ENCODE data around the gene CNTN5. TPM values are rescaled to one million over a fixed set of nuclear protein-coding genes. Genes with fewer than 3 reads are reported as not detected.

Gene CNTN5
- total and polyA plus RNA-seq, 10 of the 15 experiments (the other 5 are each of a cell fraction or from before 2014, with no cell fraction given): 0.01 TPM; not detected in 9

GRCh38 chr11:99916078-99916477, 895.3 kb downstream of the CNTN5 start:
- H3K79me2 ChIP-seq (ENCODE audit: control insufficient read depth, insufficient read depth, low read length): no peaks in the 10 kb centered on the region
- intact Hi-C loops (cut with micrococcal nuclease; ENCODE audit: unreplicated experiment): no loop called here
- no peak overlapping the region for H3K27ac ChIP-seq (ENCODE audit: control insufficient read depth, insufficient read depth)
- in situ Hi-C loops (cut with MboI): no loop called here
- no peak overlapping the region for H3K4me2 ChIP-seq (ENCODE audit: control insufficient read depth, insufficient read depth)
- H4K20me1 ChIP-seq (ENCODE audit: control insufficient read depth, insufficient read depth): no peaks in the 10 kb centered on the region
- WGBS (ENCODE audit: insufficient coverage, insufficient replicate concordance, low lambda C conversion rate, missing lambda C conversion rate): 1% methylated on average over 4 of the region's 4 CpGs
- no peaks in the 10 kb centered on the region for H3K9me3 ChIP-seq (replicated peaks; ENCODE audit: control insufficient read depth, insufficient read depth, low read length)
- POLR2A ChIA-PET: no interaction called here
- CTCF ChIA-PET: no interaction called here
- RAD21 ChIA-PET (ENCODE audit: unreplicated experiment): no interaction called here
- H2AFZ ChIP-seq (ENCODE audit: control insufficient read depth, low read depth, low read length): no peak overlapping the region
- no peak overlapping the region for H3K4me3 ChIP-seq
- TF ChIP-seq BMI1 (IDR thresholded peaks at IDR 0.05; ENCODE audit: borderline replicate concordance) (no peak), NBN (IDR thresholded peaks at IDR 0.05) (no peak), POU2F2 (IDR thresholded peaks at IDR 0.05; ENCODE audit: borderline replicate concordance, low read depth, low read length) (no peak), CEBPB (IDR thresholded peaks at IDR 0.05; ENCODE audit: borderline replicate concordance in 1 of 2, low read depth in 2 of 2, low read length in 2 of 2) (no peak), TCF12 (IDR thresholded peaks at IDR 0.05; ENCODE audit: low read depth, low read length) (no peak), CREB1 (IDR thresholded peaks at IDR 0.05; ENCODE audit: low read depth) (no peak), SREBF2 (IDR thresholded peaks at IDR 0.05; ENCODE audit: low read length) (no peak), IRF5 (IDR thresholded peaks at IDR 0.05; ENCODE audit: borderline replicate concordance) (no peak), GABPA (IDR thresholded peaks at IDR 0.05; ENCODE audit: low read depth) (no peak), STAT3 (IDR thresholded peaks at IDR 0.05; ENCODE audit: low read depth, low read length) (no peak)
- no TSS peak for BruUV-seq (replicated peaks)
- H3K9ac ChIP-seq (ENCODE audit: control insufficient read depth, insufficient read depth, low read length): no peak overlapping the region
- no peak for ATAC-seq
- H3K27me3 ChIP-seq (replicated peaks in 1 of 2; ENCODE audit: control insufficient read depth in 2 of 2, insufficient read depth in 2 of 2, low read length in 1 of 2): no peaks in the 10 kb centered on the region
- SMC1A ChIA-PET (ENCODE audit: uncharacterized antibody, unreplicated experiment): no interaction called here
- DNase-seq (ENCODE audit: low read depth, low spot score): no peak
- no peaks in the 10 kb centered on the region for H3K36me3 ChIP-seq (ENCODE audit: control insufficient read depth in 2 of 2, insufficient read depth in 2 of 2, low read length in 1 of 2)
- no peaks in the 10 kb centered on the region for H3K4me1 ChIP-seq (ENCODE audit: control insufficient read depth, insufficient read depth, low read length)
- FAIRE-seq: no peak
